Measurements from ENCODE around the gene ROR2.

The ROR2 gene

GRCh38 chr9:91515074-91515687, 434.8 kb downstream of the ROR2 start:
- no peak for ATAC-seq

More at GRCh38 chr9:91515074-91515687, 434.8 kb downstream of the ROR2 start:
- no peak for TF ChIP-seq ARNTL (CRISPR knock-in tag; IDR thresholded peaks at IDR 0.05; ENCODE audit: borderline replicate concordance, low read depth)
- no peak for TF ChIP-seq ZNF8 (CRISPR knock-in tag; IDR thresholded peaks at IDR 0.05)
- TF ChIP-seq ESRRG (CRISPR knock-in tag; IDR thresholded peaks at IDR 0.05) = no peak
- no peak for TF ChIP-seq GLIS3 (CRISPR knock-in tag; IDR thresholded peaks at IDR 0.05)
- no peak for TF ChIP-seq PPARA (CRISPR knock-in tag; IDR thresholded peaks at IDR 0.05; ENCODE audit: borderline replicate concordance)
- TF ChIP-seq CREB5 (CRISPR knock-in tag; IDR thresholded peaks at IDR 0.05; ENCODE audit: low read depth) = no peak
- TF ChIP-seq TSHZ2 (CRISPR knock-in tag; IDR thresholded peaks at IDR 0.05) = no peak
- TF ChIP-seq ISL1 (CRISPR knock-in tag; IDR thresholded peaks at IDR 0.05) = no peak
- TF ChIP-seq TCF4 (CRISPR knock-in tag; IDR thresholded peaks at IDR 0.05; ENCODE audit: borderline replicate concordance) = no peak
- no peak for TF ChIP-seq ZNF70 (CRISPR knock-in tag; IDR thresholded peaks at IDR 0.05)

All from SK-N-SH treated with all-trans-retinoic acid at 6 μM for 48 hours (cell line).